SK-N-SH treated with all-trans-retinoic acid at 6 μM for 48 hours (cell line): ENCODE results near the gene SLC16A6.

ENCODE experiments used
- ATAC-seq: fragments of 200-7000 bp; cut with Tn5 transposase; 3 replicates; pipeline ENCODE4 v1.9.1; 2020; ENCODE audit warnings: mild to moderate bottlenecking, moderate library complexity
- ARNTL ChIP-seq: fragments of 450-650 bp; formaldehyde crosslinking; IDR thresholded peaks from 2 replicates; pipeline ENCODE4 v1.5.0; 2020; ENCODE audit warnings: low read depth, mild to moderate bottlenecking, moderate library complexity, borderline replicate concordance
- BACH2 ChIP-seq: fragments of 250-450 bp; sonication (Bioruptor Pico); IDR thresholded peaks from 2 replicates; pipeline ENCODE4 v1.9.0; 2021; ENCODE audit warnings: mild to moderate bottlenecking, borderline replicate concordance
- CSDC2 ChIP-seq: fragments of 250-450 bp; sonication (Bioruptor Pico); IDR thresholded peaks from 2 replicates; pipeline ENCODE4 v1.5.0; 2020; ENCODE audit warnings: mild to moderate bottlenecking, moderate library complexity
- ESRRG ChIP-seq: fragments of 250-450 bp; sonication (Bioruptor Pico); IDR thresholded peaks from 2 replicates; pipeline ENCODE4 v1.6.1; 2021; ENCODE audit warnings: mild to moderate bottlenecking
- GLIS3 ChIP-seq: fragments of 250-450 bp; sonication (Bioruptor Pico); IDR thresholded peaks from 2 replicates; pipeline ENCODE4 v1.5.0; 2020; ENCODE audit warnings: mild to moderate bottlenecking, moderate library complexity
- OSR1 ChIP-seq: fragments of 250-450 bp; sonication (Bioruptor Pico); IDR thresholded peaks from 2 replicates; pipeline ENCODE4 v1.8.0; 2022; ENCODE audit warnings: moderate library complexity, mild to moderate bottlenecking, inconsistent platforms
- PPARA ChIP-seq: fragments of 250-450 bp; sonication (Bioruptor Pico); IDR thresholded peaks from 2 replicates; pipeline ENCODE4 v1.5.0; 2020; ENCODE audit warnings: mild to moderate bottlenecking, borderline replicate concordance
- RARB ChIP-seq: fragments of 250-450 bp; sonication (Bioruptor Pico); IDR thresholded peaks from 2 replicates; pipeline ENCODE4 v1.8.0; 2021; ENCODE audit warnings: mild to moderate bottlenecking, moderate library complexity
- SNAI2 ChIP-seq: fragments of 250-450 bp; sonication (Bioruptor Pico); IDR thresholded peaks from 2 replicates; pipeline ENCODE4 v1.5.0; 2020; ENCODE audit warnings: mild to moderate bottlenecking, moderate library complexity
- TCF4 ChIP-seq: fragments of 250-450 bp; sonication (Bioruptor Pico); IDR thresholded peaks from 2 replicates; pipeline ENCODE4 v1.8.0; 2021; ENCODE audit warnings: mild to moderate bottlenecking, moderate library complexity, borderline replicate concordance
- ZC3H10 ChIP-seq: fragments of 250-450 bp; sonication (Bioruptor Pico); IDR thresholded peaks from 2 replicates; pipeline ENCODE4 v1.5.1; 2021; ENCODE audit warnings: mild to moderate bottlenecking, moderate library complexity
- ZFP3 ChIP-seq: fragments of 250-450 bp; sonication (Bioruptor Pico); IDR thresholded peaks from 2 replicates; pipeline ENCODE4 v1.5.0; 2020; ENCODE audit warnings: mild to moderate bottlenecking, moderate library complexity
- ZNF565 ChIP-seq: fragments of 450-650 bp; formaldehyde crosslinking; conservative IDR thresholded peaks from 2 replicates; pipeline ENCODE4 v1.5.0; 2020; ENCODE audit warnings: low read depth, mild to moderate bottlenecking, moderate library complexity
- ZNF70 ChIP-seq: fragments of 450-650 bp; formaldehyde crosslinking; IDR thresholded peaks from 2 replicates; pipeline ENCODE4 v1.5.0; 2020; ENCODE audit warnings: mild to moderate bottlenecking, moderate library complexity
- ZNF8 ChIP-seq: fragments of 450-650 bp; formaldehyde crosslinking; IDR thresholded peaks from 2 replicates; pipeline ENCODE4 v1.5.0; 2020; ENCODE audit warnings: mild to moderate bottlenecking, moderate library complexity
- TF ChIP-seq, protein P1 (sequence below): fragments of 250-450 bp; sonication (Bioruptor Pico); IDR thresholded peaks from 2 replicates; pipeline ENCODE4 v1.5.1; 2021; ENCODE audit warnings: mild to moderate bottlenecking, moderate library complexity
- TF ChIP-seq, protein P2 (sequence below): fragments of 250-450 bp; sonication (Bioruptor Pico); IDR thresholded peaks from 2 replicates; pipeline ENCODE4 v1.5.1; 2020; ENCODE audit warnings: low read depth, mild to moderate bottlenecking, moderate library complexity
- TF ChIP-seq, protein P3 (sequence below): fragments of 250-450 bp; sonication (Bioruptor Pico); IDR thresholded peaks from 2 replicates; pipeline ENCODE4 v1.5.0; 2020; ENCODE audit warnings: mild to moderate bottlenecking, moderate library complexity
- TF ChIP-seq, protein P4 (sequence below): fragments of 250-450 bp; sonication (Bioruptor Pico); IDR thresholded peaks from 2 replicates; pipeline ENCODE4 v1.8.0; 2021; ENCODE audit warnings: low read depth, mild to moderate bottlenecking, moderate library complexity, borderline replicate concordance
- TF ChIP-seq, protein P5 (sequence below): fragments of 250-450 bp; sonication (Bioruptor Pico); IDR thresholded peaks from 2 replicates; pipeline ENCODE4 v1.8.0; 2020; ENCODE audit warnings: mild to moderate bottlenecking, moderate library complexity, borderline replicate concordance

SLC16A6 gene

DNA sequence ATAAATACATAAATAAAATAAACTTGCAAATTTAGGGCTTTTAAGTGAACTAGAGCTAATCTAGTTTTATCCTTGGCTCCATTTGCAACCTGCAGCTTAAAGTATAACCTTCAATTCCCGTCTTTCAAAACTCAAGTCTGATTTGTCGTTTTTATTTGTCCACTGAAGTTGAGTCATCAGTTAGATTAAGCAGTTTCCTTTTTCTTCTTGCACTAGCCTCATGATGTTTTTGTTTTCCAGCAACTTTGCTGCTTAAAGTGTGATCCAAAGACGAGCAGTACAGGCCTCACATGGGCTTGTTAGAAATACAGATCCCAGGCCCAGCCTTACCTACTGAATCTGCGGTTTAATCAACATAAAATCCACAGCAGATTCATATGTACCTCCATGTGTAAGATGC lies 14.2 kb upstream of the SLC16A6 start (continued):
- TF ChIP-seq, protein P1, sequence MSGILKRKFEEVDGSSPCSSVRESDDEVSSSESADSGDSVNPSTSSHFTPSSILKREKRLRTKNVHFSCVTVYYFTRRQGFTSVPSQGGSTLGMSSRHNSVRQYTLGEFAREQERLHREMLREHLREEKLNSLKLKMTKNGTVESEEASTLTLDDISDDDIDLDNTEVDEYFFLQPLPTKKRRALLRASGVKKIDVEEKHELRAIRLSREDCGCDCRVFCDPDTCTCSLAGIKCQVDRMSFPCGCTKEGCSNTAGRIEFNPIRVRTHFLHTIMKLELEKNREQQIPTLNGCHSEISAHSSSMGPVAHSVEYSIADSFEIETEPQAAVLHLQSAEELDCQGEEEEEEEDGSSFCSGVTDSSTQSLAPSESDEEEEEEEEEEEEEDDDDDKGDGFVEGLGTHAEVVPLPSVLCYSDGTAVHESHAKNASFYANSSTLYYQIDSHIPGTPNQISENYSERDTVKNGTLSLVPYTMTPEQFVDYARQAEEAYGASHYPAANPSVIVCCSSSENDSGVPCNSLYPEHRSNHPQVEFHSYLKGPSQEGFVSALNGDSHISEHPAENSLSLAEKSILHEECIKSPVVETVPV (CRISPR knock-in tag), result no peak
- TF ChIP-seq OSR1 (CRISPR knock-in tag) (no peak), ZNF70 (CRISPR knock-in tag) (no peak)

DNA sequence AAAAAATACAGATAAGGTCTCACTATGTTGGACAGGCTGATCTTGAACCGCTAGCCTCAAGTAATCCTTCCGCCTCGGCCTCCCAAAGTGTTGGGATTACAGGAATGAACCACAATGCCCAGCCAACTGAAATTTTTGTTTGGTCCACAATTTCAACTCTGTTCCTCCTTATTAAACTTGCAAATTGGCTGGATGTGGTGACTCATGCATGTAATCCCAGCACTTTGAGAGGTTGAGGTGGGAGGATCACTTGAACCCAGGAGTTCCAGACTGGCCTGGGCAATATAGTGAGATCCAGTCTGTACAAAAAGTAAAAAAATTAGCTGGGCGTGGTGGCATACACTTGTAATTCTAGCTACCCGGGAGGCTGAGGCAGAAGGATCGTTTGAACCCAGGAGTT lies 13.8 kb upstream of the SLC16A6 start:
- TF ChIP-seq BACH2 (CRISPR knock-in tag) (no peak), CSDC2 (CRISPR knock-in tag) (no peak), ZNF8 (CRISPR knock-in tag) (no peak), OSR1 (CRISPR knock-in tag) (no peak), PPARA (CRISPR knock-in tag) (no peak), TCF4 (no peak), GLIS3 (CRISPR knock-in tag) (no peak), ZNF565 (CRISPR knock-in tag) (no peak), ESRRG (no peak), ZNF70 (CRISPR knock-in tag) (no peak), ZC3H10 (CRISPR knock-in tag) (no peak), SNAI2 (CRISPR knock-in tag) (no peak), RARB (CRISPR knock-in tag) (no peak)
- TF ChIP-seq, protein P1 (CRISPR knock-in tag), result no peak
- TF ChIP-seq, protein P2, sequence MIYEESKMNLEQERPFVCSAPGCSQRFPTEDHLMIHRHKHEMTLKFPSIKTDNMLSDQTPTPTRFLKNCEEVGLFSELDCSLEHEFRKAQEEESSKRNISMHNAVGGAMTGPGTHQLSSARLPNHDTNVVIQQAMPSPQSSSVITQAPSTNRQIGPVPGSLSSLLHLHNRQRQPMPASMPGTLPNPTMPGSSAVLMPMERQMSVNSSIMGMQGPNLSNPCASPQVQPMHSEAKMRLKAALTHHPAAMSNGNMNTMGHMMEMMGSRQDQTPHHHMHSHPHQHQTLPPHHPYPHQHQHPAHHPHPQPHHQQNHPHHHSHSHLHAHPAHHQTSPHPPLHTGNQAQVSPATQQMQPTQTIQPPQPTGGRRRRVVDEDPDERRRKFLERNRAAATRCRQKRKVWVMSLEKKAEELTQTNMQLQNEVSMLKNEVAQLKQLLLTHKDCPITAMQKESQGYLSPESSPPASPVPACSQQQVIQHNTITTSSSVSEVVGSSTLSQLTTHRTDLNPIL (CRISPR knock-in tag), result no peak
- TF ChIP-seq, protein P3, sequence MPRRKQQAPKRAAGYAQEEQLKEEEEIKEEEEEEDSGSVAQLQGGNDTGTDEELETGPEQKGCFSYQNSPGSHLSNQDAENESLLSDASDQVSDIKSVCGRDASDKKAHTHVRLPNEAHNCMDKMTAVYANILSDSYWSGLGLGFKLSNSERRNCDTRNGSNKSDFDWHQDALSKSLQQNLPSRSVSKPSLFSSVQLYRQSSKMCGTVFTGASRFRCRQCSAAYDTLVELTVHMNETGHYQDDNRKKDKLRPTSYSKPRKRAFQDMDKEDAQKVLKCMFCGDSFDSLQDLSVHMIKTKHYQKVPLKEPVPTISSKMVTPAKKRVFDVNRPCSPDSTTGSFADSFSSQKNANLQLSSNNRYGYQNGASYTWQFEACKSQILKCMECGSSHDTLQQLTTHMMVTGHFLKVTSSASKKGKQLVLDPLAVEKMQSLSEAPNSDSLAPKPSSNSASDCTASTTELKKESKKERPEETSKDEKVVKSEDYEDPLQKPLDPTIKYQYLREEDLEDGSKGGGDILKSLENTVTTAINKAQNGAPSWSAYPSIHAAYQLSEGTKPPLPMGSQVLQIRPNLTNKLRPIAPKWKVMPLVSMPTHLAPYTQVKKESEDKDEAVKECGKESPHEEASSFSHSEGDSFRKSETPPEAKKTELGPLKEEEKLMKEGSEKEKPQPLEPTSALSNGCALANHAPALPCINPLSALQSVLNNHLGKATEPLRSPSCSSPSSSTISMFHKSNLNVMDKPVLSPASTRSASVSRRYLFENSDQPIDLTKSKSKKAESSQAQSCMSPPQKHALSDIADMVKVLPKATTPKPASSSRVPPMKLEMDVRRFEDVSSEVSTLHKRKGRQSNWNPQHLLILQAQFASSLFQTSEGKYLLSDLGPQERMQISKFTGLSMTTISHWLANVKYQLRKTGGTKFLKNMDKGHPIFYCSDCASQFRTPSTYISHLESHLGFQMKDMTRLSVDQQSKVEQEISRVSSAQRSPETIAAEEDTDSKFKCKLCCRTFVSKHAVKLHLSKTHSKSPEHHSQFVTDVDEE (CRISPR knock-in tag), result no peak
- TF ChIP-seq, protein P4, sequence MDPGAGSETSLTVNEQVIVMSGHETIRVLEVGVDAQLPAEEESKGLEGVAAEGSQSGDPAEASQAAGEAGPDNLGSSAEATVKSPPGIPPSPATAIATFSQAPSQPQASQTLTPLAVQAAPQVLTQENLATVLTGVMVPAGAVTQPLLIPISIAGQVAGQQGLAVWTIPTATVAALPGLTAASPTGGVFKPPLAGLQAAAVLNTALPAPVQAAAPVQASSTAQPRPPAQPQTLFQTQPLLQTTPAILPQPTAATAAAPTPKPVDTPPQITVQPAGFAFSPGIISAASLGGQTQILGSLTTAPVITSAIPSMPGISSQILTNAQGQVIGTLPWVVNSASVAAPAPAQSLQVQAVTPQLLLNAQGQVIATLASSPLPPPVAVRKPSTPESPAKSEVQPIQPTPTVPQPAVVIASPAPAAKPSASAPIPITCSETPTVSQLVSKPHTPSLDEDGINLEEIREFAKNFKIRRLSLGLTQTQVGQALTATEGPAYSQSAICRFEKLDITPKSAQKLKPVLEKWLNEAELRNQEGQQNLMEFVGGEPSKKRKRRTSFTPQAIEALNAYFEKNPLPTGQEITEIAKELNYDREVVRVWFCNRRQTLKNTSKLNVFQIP (CRISPR knock-in tag), result no peak
- TF ChIP-seq, protein P5, sequence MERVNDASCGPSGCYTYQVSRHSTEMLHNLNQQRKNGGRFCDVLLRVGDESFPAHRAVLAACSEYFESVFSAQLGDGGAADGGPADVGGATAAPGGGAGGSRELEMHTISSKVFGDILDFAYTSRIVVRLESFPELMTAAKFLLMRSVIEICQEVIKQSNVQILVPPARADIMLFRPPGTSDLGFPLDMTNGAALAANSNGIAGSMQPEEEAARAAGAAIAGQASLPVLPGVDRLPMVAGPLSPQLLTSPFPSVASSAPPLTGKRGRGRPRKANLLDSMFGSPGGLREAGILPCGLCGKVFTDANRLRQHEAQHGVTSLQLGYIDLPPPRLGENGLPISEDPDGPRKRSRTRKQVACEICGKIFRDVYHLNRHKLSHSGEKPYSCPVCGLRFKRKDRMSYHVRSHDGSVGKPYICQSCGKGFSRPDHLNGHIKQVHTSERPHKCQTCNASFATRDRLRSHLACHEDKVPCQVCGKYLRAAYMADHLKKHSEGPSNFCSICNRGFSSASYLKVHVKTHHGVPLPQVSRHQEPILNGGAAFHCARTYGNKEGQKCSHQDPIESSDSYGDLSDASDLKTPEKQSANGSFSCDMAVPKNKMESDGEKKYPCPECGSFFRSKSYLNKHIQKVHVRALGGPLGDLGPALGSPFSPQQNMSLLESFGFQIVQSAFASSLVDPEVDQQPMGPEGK (CRISPR knock-in tag), result no peak
- no peak for ATAC-seq

DNA sequence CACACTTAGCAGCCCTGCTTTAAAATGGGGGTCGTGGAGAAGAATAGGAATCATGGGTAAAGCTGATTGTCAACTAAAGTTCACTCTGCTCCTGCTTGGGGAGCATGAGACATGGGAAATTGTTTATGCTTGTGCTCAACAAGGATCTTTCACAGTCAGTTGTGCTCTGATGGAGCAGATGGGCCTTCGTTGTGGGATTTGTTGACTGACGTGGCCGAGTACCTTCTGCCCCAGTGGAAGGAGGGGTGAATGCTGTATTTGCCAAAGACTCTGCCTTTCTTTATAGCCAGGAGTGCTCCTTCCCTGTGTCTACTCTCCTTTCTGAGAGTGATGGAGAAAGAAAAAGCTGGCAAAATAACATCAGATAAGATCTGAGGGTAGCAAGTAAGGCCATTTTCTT lies 11.7 kb upstream of the SLC16A6 start:
- no peak for ATAC-seq
- TF ChIP-seq TCF4 (no peak), ARNTL (CRISPR knock-in tag) (no peak), ESRRG (no peak), ZC3H10 (CRISPR knock-in tag) (no peak), BACH2 (CRISPR knock-in tag) (no peak), ZFP3 (CRISPR knock-in tag) (no peak), GLIS3 (CRISPR knock-in tag) (no peak)
- TF ChIP-seq, protein P1 (CRISPR knock-in tag), result no peak
